ENCODE results near the gene FLNC.

The FLNC gene

DNA sequence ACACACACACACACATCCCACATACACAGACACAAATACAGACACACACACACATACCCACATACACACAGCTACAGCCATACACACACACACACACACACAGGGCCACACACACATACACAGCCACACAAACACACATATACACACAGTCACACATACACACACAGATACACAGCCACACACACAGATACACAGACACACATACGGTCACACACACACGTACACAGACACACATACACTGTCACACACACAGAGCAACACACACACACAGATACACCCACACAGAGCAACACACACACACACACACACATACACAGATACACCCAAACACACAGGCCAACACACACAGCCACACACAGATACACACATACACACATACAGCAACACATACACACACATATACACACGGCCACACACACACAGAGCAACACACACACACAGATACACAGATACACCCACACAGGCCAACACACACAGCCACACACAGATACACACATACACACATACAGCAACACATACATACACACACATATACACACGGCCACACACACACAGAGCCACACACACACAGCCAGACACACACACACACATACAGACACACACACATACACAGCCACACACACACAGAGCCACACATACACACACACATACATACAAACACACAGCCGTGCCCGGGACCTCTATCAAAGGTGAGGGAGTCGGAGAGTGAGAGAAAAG, 58.0 kb downstream of the FLNC start:
- H3K27ac ChIP-seq, result no peak overlapping the region
- TF ChIP-seq, protein P1, sequence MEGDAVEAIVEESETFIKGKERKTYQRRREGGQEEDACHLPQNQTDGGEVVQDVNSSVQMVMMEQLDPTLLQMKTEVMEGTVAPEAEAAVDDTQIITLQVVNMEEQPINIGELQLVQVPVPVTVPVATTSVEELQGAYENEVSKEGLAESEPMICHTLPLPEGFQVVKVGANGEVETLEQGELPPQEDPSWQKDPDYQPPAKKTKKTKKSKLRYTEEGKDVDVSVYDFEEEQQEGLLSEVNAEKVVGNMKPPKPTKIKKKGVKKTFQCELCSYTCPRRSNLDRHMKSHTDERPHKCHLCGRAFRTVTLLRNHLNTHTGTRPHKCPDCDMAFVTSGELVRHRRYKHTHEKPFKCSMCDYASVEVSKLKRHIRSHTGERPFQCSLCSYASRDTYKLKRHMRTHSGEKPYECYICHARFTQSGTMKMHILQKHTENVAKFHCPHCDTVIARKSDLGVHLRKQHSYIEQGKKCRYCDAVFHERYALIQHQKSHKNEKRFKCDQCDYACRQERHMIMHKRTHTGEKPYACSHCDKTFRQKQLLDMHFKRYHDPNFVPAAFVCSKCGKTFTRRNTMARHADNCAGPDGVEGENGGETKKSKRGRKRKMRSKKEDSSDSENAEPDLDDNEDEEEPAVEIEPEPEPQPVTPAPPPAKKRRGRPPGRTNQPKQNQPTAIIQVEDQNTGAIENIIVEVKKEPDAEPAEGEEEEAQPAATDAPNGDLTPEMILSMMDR (IDR thresholded peaks at IDR 0.05), result no peak
- no peak for TF ChIP-seq ZFX (IDR thresholded peaks at IDR 0.05; ENCODE audit: borderline replicate concordance)

DNA sequence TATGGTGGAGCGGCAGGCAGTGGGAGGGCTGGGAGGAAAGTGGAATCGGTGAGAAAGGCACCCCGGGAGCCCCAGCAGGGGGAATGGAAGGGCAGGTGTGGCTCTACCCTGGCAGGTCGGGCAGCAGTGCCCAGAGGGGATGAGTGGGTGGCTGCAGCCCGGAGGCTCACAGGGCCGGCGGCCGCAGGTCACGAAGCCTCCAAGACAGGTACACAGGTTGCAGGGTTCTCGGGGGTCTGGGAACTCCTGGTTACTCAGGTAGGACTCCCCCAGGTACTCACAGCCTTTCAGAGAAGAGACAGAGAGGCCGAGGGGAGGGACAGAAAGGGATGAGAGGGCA, 58.5 kb downstream of the FLNC start:
- no peak overlapping the region for H3K27ac ChIP-seq
- TF ChIP-seq, protein P1 (IDR thresholded peaks at IDR 0.05), result no peak
- TF ChIP-seq ZFX (IDR thresholded peaks at IDR 0.05; ENCODE audit: borderline replicate concordance), result no peak

DNA sequence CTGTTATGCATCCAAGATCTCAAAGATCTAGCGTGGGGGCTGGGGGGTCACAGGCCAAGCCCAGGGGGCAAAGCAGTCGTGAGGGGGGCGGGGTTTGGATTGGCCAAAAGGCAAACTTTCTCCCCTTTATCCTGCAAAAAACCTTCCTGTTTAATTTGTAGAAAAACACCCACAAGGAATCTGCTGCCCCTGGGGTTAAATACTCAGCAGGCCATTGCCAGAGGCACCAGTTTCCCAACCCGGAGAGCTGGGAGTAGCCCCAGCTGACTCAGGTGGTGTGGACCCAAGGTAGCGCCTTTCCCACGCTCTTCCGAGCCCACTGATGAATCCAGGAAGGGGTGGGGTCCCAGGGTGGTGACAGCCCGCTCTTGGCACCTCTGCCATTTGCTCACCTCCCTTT, 58.9 kb downstream of the FLNC start:
- TF ChIP-seq ZFX (IDR thresholded peaks at IDR 0.05; ENCODE audit: borderline replicate concordance), result no peak
- TF ChIP-seq, protein P1 (IDR thresholded peaks at IDR 0.05), result no peak
- H3K27ac ChIP-seq, result no peak overlapping the region; the same call in 1 of the 2 replicates

DNA sequence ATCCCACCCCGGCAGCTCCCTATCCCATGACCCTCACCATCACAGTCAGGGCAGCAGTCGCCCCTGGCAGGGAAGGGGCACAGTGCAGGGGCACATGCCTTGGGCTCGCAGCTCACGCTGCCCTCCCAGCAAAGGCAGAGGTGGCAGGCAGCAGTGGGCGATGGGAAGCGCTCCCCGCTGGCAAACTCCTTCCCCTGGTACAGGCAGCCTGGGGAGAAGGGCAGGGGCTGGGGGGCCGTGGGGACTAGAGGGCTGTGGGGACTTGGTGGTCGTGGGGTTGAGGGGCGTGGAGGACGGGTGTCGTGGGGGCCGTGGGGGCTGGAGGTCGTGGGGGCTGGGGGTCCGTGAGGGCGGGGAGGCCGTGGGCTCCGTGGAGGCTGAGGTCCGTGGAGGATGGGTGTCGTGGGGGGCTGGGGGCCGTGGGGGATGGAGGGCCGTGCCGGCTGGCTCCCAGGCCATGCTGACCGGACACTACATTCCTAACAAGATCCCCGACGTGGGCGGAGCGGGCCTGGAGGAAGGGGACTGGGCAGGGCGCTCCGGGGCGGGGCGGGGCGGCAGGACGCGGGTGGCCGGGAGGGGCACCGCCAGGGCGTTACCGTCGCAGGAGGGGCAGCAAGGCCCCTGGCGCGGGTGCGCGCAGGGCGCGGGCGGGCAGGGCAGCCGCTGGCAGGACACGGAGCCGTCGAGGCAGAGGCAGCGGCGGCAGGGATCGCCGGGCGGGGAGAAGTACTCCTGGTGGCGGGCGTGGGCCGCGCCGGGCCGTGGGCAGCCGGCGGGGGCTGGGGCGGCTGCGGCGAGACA, 60.3 kb downstream of the FLNC start:
- TF ChIP-seq ZFX (IDR thresholded peaks at IDR 0.05; ENCODE audit: borderline replicate concordance), result no peak
- TF ChIP-seq, protein P1 (IDR thresholded peaks at IDR 0.05), result no peak

DNA sequence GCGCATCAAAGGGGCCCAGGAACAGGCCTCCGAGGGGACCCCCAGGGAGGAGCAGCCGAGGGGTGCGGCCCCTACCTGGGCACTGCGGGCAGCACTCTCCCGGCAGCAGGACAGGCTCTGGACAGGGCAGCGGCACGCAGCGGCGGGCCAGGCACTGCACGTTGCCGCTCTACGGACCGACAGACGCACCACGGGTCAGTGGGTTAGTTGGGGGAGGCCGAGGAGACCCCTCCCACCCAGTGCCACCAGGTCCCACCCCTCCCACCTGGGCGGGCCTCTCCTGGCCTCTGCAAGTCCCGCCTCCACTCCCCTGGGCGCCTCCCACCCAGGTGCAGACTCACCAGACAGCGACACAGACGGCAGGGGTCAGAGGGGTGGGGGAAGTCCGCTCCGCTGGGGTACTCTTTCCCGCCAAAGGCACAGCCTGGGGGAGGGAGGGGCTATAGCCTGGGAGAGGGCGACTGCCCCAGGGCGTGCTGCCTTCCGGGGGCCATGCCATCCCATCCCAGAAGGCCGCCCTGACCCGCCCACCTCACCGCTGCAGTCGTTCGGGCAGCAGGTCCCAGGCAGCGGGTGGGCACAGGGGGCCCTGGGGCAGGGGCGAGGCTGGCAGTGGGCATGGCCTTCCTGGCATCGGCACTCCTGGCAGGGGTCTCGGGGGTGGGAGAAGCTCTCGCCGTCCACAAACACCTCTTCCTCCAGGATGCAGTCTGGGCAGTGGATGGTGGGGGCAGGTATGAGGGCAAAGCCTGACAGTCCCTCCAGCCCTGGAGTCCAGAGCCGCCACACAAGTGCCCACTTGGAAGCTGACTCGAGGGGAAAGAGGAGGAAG, 61.1 kb downstream of the FLNC start:
- TF ChIP-seq, protein P1 (IDR thresholded peaks at IDR 0.05), result peak; percentile 46
- TF ChIP-seq ZFX (IDR thresholded peaks at IDR 0.05; ENCODE audit: borderline replicate concordance), result no peak

More for the DNA sequence above, 60.3 kb downstream of the FLNC start:
- no peak overlapping the region for H3K27ac ChIP-seq

DNA sequence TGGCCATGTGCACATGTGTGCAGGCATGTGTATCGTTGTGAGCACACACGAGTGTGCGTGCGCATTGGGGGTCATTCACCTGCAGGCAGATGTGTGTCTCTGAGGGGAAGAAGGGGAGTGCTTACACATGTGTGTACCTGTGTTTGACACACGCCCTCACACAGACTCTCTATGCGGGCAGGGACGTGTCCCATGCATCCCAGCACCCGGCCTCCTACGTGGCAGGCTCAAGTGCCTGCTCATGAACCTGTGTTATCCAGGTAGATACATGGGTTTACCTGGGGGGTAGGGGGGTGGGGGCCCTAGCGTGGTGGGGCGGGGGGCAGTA, 61.7 kb downstream of the FLNC start:
- H3K27ac ChIP-seq, result no peak overlapping the region
- no peak for TF ChIP-seq ZFX (IDR thresholded peaks at IDR 0.05; ENCODE audit: borderline replicate concordance)
- TF ChIP-seq, protein P1 (IDR thresholded peaks at IDR 0.05), result no peak

More for the DNA sequence above, 61.1 kb downstream of the FLNC start:
- H3K27ac ChIP-seq, result no peak overlapping the region

All from 22Rv1 (cell line).